Activated CD4-positive, alpha-beta T cell treated with anti-CD3 and anti-CD28 coated beads, Interleukin-2, amount 50 U/mL, for 4 hours (primary cell): Measurements from ENCODE around the gene PHKA1.
"Not testable (repeated sequence)": the region's sequence is repeated elsewhere in the genome, so short reads cannot be mapped to it uniquely, and the experiment has no call there.

Experiments used
- DNase-seq, 2 experiments: peaks; one replicate each; pipeline ENCODE4 v3.0.0-alpha.2; 2020

PHKA1 gene

GRCh38 chrX:72663737-72664136 lies 50.4 kb downstream of the PHKA1 start:
- no peak for DNase-seq

- DNase-seq = no peak
Measured at GRCh38 chrX:72662020-72662747, 51.9 kb downstream of the PHKA1 start.

- no peak for DNase-seq
Measured at GRCh38 chrX:72659723-72660122, 54.4 kb downstream of the PHKA1 start.

GRCh38 chrX:72652082-72652481 lies 62.0 kb downstream of the PHKA1 start:
- DNase-seq = no peak

- DNase-seq = no peak
Measured at GRCh38 chrX:72644946-72645345, 69.2 kb downstream of the PHKA1 start.

GRCh38 chrX:72641611-72642010 lies 72.5 kb downstream of the PHKA1 start:
- no peak for DNase-seq

- no peak for DNase-seq
Measured at GRCh38 chrX:72635930-72636329, 78.2 kb downstream of the PHKA1 start.

GRCh38 chrX:72634331-72634730 lies 79.8 kb downstream of the PHKA1 start:
- DNase-seq = no peak

GRCh38 chrX:72630185-72630584 lies 83.9 kb downstream of the PHKA1 start:
- DNase-seq = no peak

- no peak for DNase-seq
Measured at GRCh38 chrX:72624194-72624593, 89.9 kb downstream of the PHKA1 start.

GRCh38 chrX:72621625-72622485 lies 92.3 kb downstream of the PHKA1 start:
- DNase-seq = no peak

GRCh38 chrX:72621163-72621562 lies 92.9 kb downstream of the PHKA1 start:
- DNase-seq = no peak

- DNase-seq = peak; percentile 0 to 2
Measured at GRCh38 chrX:72620550-72621145, 93.5 kb downstream of the PHKA1 start.

- DNase-seq = no peak
Measured at GRCh38 chrX:72609313-72609712, 104.8 kb downstream of the PHKA1 start.

- no peak for DNase-seq
Measured at GRCh38 chrX:72604705-72605104, 109.4 kb downstream of the PHKA1 start.

- no peak for DNase-seq
Measured at GRCh38 chrX:72604112-72604511, 110.0 kb downstream of the PHKA1 start.

GRCh38 chrX:72591038-72591437 lies 123.1 kb downstream of the PHKA1 start:
- not testable (repeated sequence) for DNase-seq

GRCh38 chrX:72584163-72584562 lies 129.9 kb downstream of the PHKA1 start:
- DNase-seq = no peak

- DNase-seq = no peak
Measured at GRCh38 chrX:72576141-72576894, 137.8 kb downstream of the PHKA1 start.

GRCh38 chrX:72573158-72573511 lies 141.0 kb downstream of the PHKA1 start:
- no peak for DNase-seq

GRCh38 chrX:72572248-72573157 lies 141.6 kb downstream of the PHKA1 start, which contains the start of gene HDAC8:
HDAC8 (minus strand) TSS chrX:72572843; CDS start chrX:72572761, 82 bp downstream.
- DNase-seq = peak; percentile 17

GRCh38 chrX:72569786-72570185 lies 144.3 kb downstream of the PHKA1 start:
- DNase-seq = no peak
